GM18502 (cell line): ENCODE data around the gene WDR33.

Experiments used
- ATAC-seq: cut with Tn5 transposase; IDR thresholded peaks from one replicate; pipeline ENCODE4 v1.9.1; 2021; ENCODE audit warnings: mild to moderate bottlenecking; ENCODE audit not compliant: unreplicated experiment, poor library complexity

Gene WDR33

GRCh38 chr2:127676906-127677305, 134.1 kb downstream of the WDR33 start:
- no peak for ATAC-seq

- no peak for ATAC-seq
These were observed 135.4 kb downstream of the WDR33 start, which contains the start of gene LIMS2 for GRCh38 chr2:127675331-127676261. TSS of gene LIMS2 (minus strand) at chr2:127675530. CDS start at chr2:127675024, 506 bp downstream.

GRCh38 chr2:127674241-127675209, 136.4 kb downstream of the WDR33 start:
- ATAC-seq: no peak

GRCh38 chr2:127673291-127674069, 137.5 kb downstream of the WDR33 start:
- ATAC-seq: no peak

GRCh38 chr2:127672341-127673224, 138.4 kb downstream of the WDR33 start:
- no peak for ATAC-seq

- no peak for ATAC-seq
These were observed 139.2 kb downstream of the WDR33 start for GRCh38 chr2:127671557-127672302.

- no peak for ATAC-seq
These were observed 140.0 kb downstream of the WDR33 start for GRCh38 chr2:127670957-127671290.

GRCh38 chr2:127670055-127670956, 140.7 kb downstream of the WDR33 start:
- no peak for ATAC-seq

- no peak for ATAC-seq
These were observed 141.9 kb downstream of the WDR33 start for GRCh38 chr2:127669056-127669455.

GRCh38 chr2:127665267-127665893, 145.6 kb downstream of the WDR33 start:
- ATAC-seq: no peak

- no peak for ATAC-seq
These were observed 146.1 kb downstream of the WDR33 start for GRCh38 chr2:127664895-127665225.

GRCh38 chr2:127664065-127664894, 146.7 kb downstream of the WDR33 start:
- ATAC-seq: no peak

GRCh38 chr2:127663566-127664064, 147.4 kb downstream of the WDR33 start:
- ATAC-seq: no peak

GRCh38 chr2:127662937-127663565, 147.9 kb downstream of the WDR33 start:
- no peak for ATAC-seq

- no peak for ATAC-seq
These were observed 148.9 kb downstream of the WDR33 start for GRCh38 chr2:127661949-127662510.
